Upper lobe of left lung (tissue), 6 donors: Measurements from ENCODE around the gene ZNF423. TPM values are rescaled to one million over a fixed set of nuclear protein-coding genes. Genes with fewer than 3 reads are reported as not detected.

Experiments
- ATAC-seq, 2 donors: fragments of 200-7000 bp; cut with Tn5 transposase; one replicate each; pipeline ENCODE4 v1.9.1; 2022; ENCODE audit warnings: mild to moderate bottlenecking in 2 of 2, moderate library complexity in 2 of 2; ENCODE audit not compliant: low FRiP score in 2 of 2
- DNase-seq, 2 donors: peaks; one replicate each; pipeline ENCODE4 v3.0.0-alpha.2; 2019 to 2020
- H3K27ac ChIP-seq, 4 donors: fragments of 200-600 bp; sonication (generic); one replicate each; pipeline ENCODE4 v1.5.1; 2016 to 2019
- H3K27me3 ChIP-seq, 4 donors: fragments of 200-600 bp; sonication (generic); one replicate each; pipeline ENCODE4 v1.5.1; 2017 to 2019
- H3K36me3 ChIP-seq, 4 donors: fragments of 200-600 bp; sonication (generic); one replicate each; pipeline ENCODE4 v1.5.1; 2016 to 2019
- H3K4me1 ChIP-seq, 4 donors: fragments of 200-600 bp; sonication (generic); one replicate each; pipeline ENCODE4 v1.5.1; 2018 to 2019
- H3K4me3 ChIP-seq, 4 donors: fragments of 200-600 bp; sonication (generic); one replicate each; pipeline ENCODE4 v1.5.1; 2017 to 2019; ENCODE audit warnings: mild to moderate bottlenecking in 2 of 4, moderate library complexity in 1 of 4
- H3K9me3 ChIP-seq, 4 donors: fragments of 200-600 bp; sonication (generic); one replicate each; pipeline ENCODE4 v1.5.1; 2018 to 2019
- EP300 ChIP-seq, 4 donors: sonication (generic); formaldehyde crosslinking; IDR thresholded peaks; one replicate each; pipeline ENCODE4 v1.5.1; 2017; ENCODE audit warnings: antibody characterized with exemption in 4 of 4, control low read depth in 2 of 4
- POLR2A ChIP-seq, 4 donors: fragments of 450-650 bp; IDR thresholded peaks; one replicate each; pipeline ENCODE4 v1.5.1; 2016 to 2017; ENCODE audit warnings: antibody characterized with exemption in 4 of 4, mild to moderate bottlenecking in 2 of 4
- POLR2AphosphoS5 ChIP-seq, 2 donors: sonication (generic); formaldehyde crosslinking; IDR thresholded peaks; one replicate each; pipeline ENCODE4 v1.5.1; 2017; ENCODE audit warnings: antibody characterized with exemption in 2 of 2
- WGBS, 2 donors: methylation state at CpG; one replicate each; pipeline ENCODE4 v1.1.5; 2017 to 2018; 5-methylcytosine and 5-hydroxymethylcytosine counted together
- total RNA-seq, 6 donors: library from RNA; depleted of rRNA in 4 of 6; stranded (reverse); fragments of >200 nt in 4 of 6; gene quantifications; one replicate each; pipeline versions ENCODE4 v1.1.0 to v1.2.1, GENCODE V29; 2016 to 2021
- TF ChIP-seq, protein P1 (sequence below), 6 experiments: fragments of 450-650 bp in 4 of 6; fragments of 200-600 bp in 2 of 6; sonication (generic) in 2 of 6; IDR thresholded peaks; one replicate each; pipeline ENCODE4 v1.5.1; 2016 to 2019; ENCODE audit warnings: antibody characterized with exemption in 6 of 6
- donor health status: DM: no; HTN: no; CAD: no; lungs with moderate emphysema.
- donor health status: DM: no; HTN: yes; CAD: no; lungs with severe emphysema.

Gene ZNF423
- total RNA-seq, 6 donors from 2014 or later, result 4.1 to 11.4 (median 6.7) TPM

GRCh38 chr16:49836668-49837067 is 19.2 kb downstream of the ZNF423 start:
- DNase-seq, result no peak
- no peak for ATAC-seq
- Histone ChIP-seq H3K36me3 (no peaks in the 10 kb centered on the region), H3K4me3 (no peak overlapping the region), H3K27ac (peak overlapping the region; percentile 16 to 88 (median 84)), H3K4me1 (peaks cover 25 to 51% (median 49%) of the 10 kb centered on the region in 4 donors), H3K9me3 (no peaks in the 10 kb centered on the region), H3K27me3 (peaks cover 0 to 14% (median 2%) of the 10 kb centered on the region in 4 donors)
- 64 to 76% methylated on average over 4 to 5 of the region's 5 CpGs for WGBS, 2 donors
- TF ChIP-seq POLR2A (IDR thresholded peaks at IDR 0.05) (no peak), EP300 (IDR thresholded peaks at IDR 0.05) (no peak)

DNA sequence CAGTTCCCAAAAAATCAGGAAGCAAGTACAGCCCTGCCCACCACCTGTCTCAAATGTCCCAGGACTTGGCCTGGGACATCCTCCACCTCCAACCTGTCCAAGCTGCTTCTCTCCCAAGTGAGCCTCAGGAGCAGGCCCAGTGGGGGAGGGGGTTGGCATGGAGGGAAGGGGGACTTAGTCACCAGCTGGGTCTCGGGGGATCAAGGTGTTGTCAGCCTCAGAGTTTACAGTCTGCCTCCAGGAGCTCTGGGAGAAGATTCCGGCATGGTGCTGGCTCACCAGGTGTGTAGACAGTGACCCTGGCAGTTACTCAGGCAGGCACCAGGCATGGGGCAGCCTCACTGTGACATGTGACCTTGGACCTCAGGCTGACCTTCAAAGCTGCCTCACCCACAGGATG is 19.7 kb downstream of the ZNF423 start:
- ATAC-seq (no peak), DNase-seq (no peak)
- TF ChIP-seq POLR2AphosphoS5 (IDR thresholded peaks at IDR 0.05), result no peak
- TF ChIP-seq POLR2A (IDR thresholded peaks at IDR 0.05), result no peak
- TF ChIP-seq, protein P1, sequence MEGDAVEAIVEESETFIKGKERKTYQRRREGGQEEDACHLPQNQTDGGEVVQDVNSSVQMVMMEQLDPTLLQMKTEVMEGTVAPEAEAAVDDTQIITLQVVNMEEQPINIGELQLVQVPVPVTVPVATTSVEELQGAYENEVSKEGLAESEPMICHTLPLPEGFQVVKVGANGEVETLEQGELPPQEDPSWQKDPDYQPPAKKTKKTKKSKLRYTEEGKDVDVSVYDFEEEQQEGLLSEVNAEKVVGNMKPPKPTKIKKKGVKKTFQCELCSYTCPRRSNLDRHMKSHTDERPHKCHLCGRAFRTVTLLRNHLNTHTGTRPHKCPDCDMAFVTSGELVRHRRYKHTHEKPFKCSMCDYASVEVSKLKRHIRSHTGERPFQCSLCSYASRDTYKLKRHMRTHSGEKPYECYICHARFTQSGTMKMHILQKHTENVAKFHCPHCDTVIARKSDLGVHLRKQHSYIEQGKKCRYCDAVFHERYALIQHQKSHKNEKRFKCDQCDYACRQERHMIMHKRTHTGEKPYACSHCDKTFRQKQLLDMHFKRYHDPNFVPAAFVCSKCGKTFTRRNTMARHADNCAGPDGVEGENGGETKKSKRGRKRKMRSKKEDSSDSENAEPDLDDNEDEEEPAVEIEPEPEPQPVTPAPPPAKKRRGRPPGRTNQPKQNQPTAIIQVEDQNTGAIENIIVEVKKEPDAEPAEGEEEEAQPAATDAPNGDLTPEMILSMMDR (IDR thresholded peaks at IDR 0.05), result no peak
- no peak for TF ChIP-seq EP300 (IDR thresholded peaks at IDR 0.05)
- H3K9me3 ChIP-seq, result no peaks in the 10 kb centered on the region
- H3K4me3 ChIP-seq, result no peak overlapping the region
- 88% methylated on average over 2 of the region's 2 CpGs; no CpG with 5 or more reads in 1 of the 2 donors for WGBS, 2 donors
- peaks cover 0 to 14% (median 2%) of the 10 kb centered on the region in 4 donors for H3K27me3 ChIP-seq
- H3K36me3 ChIP-seq, result no peaks in the 10 kb centered on the region
- peak overlapping the region; percentile 74 to 88 (median 84) for H3K27ac ChIP-seq
- peaks cover 25 to 51% (median 49%) of the 10 kb centered on the region in 4 donors for H3K4me1 ChIP-seq

- H3K4me1 ChIP-seq, result peaks cover 25 to 51% (median 49%) of the 10 kb centered on the region in 4 donors
- peaks cover 0 to 14% (median 2%) of the 10 kb centered on the region in 4 donors for H3K27me3 ChIP-seq
- DNase-seq (no peak), ATAC-seq (no peak)
- no peak for TF ChIP-seq POLR2A (IDR thresholded peaks at IDR 0.05)
- TF ChIP-seq POLR2AphosphoS5 (IDR thresholded peaks at IDR 0.05), result no peak
- no peak for TF ChIP-seq EP300 (IDR thresholded peaks at IDR 0.05)
- TF ChIP-seq, protein P1 (IDR thresholded peaks at IDR 0.05), result no peak
- no peaks in the 10 kb centered on the region for H3K9me3 ChIP-seq
- H3K27ac ChIP-seq, result peak overlapping the region; percentile 74 to 88 (median 84)
- H3K36me3 ChIP-seq, result no peaks in the 10 kb centered on the region
- H3K4me3 ChIP-seq, result peak overlapping the region in 1 of 4 donors; percentile 3
- WGBS, 2 donors, result 49 to 51% methylated on average over 9 to 13 of the region's 13 CpGs
Observed at GRCh38 chr16:49835161-49835777, 20.6 kb downstream of the ZNF423 start.

DNA sequence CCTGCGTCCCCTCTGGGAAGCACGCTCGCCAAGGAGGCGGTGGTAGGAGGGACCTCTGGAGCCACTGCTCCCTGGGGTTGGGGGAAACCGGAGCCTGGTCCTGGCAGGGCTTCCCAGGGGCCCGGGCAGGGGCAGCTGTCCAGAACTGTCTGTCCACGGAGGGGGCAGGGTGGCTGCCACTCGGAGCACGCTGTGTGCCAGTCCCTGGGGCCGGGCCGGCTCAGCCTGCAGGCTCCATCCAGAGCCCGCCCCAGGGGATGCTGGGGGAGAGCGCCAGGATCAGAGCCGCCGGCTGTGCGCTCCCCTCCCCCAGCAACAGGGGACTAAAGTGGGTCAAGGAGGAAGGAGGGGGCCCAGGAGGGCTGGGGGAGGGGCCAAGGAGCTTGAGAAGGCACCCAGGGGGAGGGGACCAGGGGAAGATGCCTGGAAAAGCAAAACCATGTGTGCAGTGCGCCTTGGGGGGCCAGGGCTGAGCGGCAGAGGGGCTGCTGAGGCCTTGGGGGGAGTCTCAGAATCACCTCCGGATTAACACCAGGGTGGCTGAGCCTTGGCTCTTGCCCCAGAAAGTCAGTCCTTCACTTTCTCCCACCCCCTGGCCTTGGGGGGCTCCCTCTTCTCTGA is 21.3 kb downstream of the ZNF423 start:
- H3K27me3 ChIP-seq, result peaks cover 0 to 14% (median 2%) of the 10 kb centered on the region in 4 donors
- no peaks in the 10 kb centered on the region for H3K9me3 ChIP-seq
- no peaks in the 10 kb centered on the region for H3K36me3 ChIP-seq
- peak in 1 of 2 donors; percentile 20 for ATAC-seq
- TF ChIP-seq POLR2A (IDR thresholded peaks at IDR 0.05) (no peak), POLR2AphosphoS5 (IDR thresholded peaks at IDR 0.05) (peak in 1 of 2 donors; percentile 33)
- peak overlapping the region; percentile 74 to 88 (median 84) for H3K27ac ChIP-seq
- DNase-seq, result peak; percentile 40 to 85
- peak overlapping the region in 1 of 4 donors; percentile 3 for H3K4me3 ChIP-seq
- WGBS, 2 donors, result 44 to 52% methylated on average over 4 to 19 of the region's 19 CpGs
- peaks cover 25 to 51% (median 49%) of the 10 kb centered on the region in 4 donors for H3K4me1 ChIP-seq

- no peaks in the 10 kb centered on the region for H3K36me3 ChIP-seq
- peaks cover 25 to 51% (median 44%) of the 10 kb centered on the region in 4 donors for H3K4me1 ChIP-seq
- TF ChIP-seq POLR2A (IDR thresholded peaks at IDR 0.05) (no peak), EP300 (IDR thresholded peaks at IDR 0.05) (no peak), POLR2AphosphoS5 (IDR thresholded peaks at IDR 0.05) (no peak)
- TF ChIP-seq, protein P1 (IDR thresholded peaks at IDR 0.05), result no peak
- no peak for DNase-seq
- WGBS, 2 donors, result 51 to 54% methylated on average over 6 to 13 of the region's 13 CpGs
- H3K27ac ChIP-seq, result peak overlapping the region; percentile 74 to 88 (median 84)
- peaks cover 0 to 8% (median 2%) of the 10 kb centered on the region in 4 donors for H3K27me3 ChIP-seq
- no peaks in the 10 kb centered on the region for H3K9me3 ChIP-seq
- H3K4me3 ChIP-seq, result no peak overlapping the region
- ATAC-seq, result no peak
Observed at GRCh38 chr16:49833796-49834530, 21.9 kb downstream of the ZNF423 start.
